ENCODE results near the gene ITFG1. TPM values are rescaled to one million over a fixed set of nuclear protein-coding genes. Genes with fewer than 3 reads are reported as not detected.
"Not testable (repeated sequence)": the region's sequence is repeated elsewhere in the genome, so short reads cannot be mapped to it uniquely, and the experiment has no call there.

ITFG1 gene
- total RNA-seq, 1 donor from 2014 or later, result 58.2 TPM

DNA sequence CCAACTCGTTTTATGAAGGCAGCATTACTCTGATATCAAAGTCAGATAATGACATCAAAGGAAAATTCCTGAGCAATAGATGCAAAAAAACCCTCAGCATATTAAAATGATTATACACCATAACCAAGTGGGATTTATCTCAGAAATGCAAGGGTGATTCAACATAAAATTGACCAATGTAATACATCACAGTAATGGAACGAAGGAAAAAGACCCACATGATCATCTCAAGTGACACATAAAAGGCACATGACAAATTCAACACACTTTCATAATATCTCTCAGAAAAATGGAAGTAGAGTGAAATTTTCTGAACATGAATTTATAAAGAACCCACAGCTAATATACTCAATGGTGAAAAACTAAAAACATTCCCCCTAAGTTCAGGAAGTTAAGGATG, 118.8 kb downstream of the ITFG1 start:
- intact Hi-C loops (cut with DNase I), result no loop called here
- no peaks in the 10 kb centered on the region for H3K27me3 ChIP-seq
- H3K27ac ChIP-seq, result no peak overlapping the region
- TF ChIP-seq CTCF (IDR thresholded peaks at IDR 0.05), result no peak
- H3K9me3 ChIP-seq, result no peaks in the 10 kb centered on the region
- H3K4me3 ChIP-seq, result no peak overlapping the region
- H3K36me3 ChIP-seq, result no peaks in the 10 kb centered on the region
- DNase-seq (no peak), ATAC-seq (no peak)
- no peaks in the 10 kb centered on the region for H3K4me1 ChIP-seq

DNA sequence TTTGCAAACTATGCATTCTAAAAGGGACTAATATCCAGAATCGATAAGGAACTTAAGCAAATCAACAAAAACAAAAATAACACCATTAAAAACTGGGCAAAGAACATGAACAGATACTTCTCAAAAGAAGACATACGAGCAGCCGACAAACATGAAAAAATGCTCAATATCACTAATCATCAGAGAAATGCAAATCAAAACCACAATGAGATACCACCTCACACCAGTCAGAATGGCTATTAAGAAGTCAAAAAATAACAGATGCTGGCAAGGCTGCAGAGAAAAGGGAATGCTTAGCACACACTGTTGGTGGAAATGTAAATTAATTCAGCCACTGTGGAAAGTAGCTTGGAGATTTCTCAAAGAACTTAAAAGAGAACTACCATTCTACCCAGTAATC, 130.3 kb downstream of the ITFG1 start:
- H3K36me3 ChIP-seq; intact Hi-C loops (cut with DNase I); H3K9me3 ChIP-seq; H3K27me3 ChIP-seq; H3K4me3 ChIP-seq; ATAC-seq; DNase-seq; H3K27ac ChIP-seq; H3K4me1 ChIP-seq: not testable (repeated sequence)

DNA sequence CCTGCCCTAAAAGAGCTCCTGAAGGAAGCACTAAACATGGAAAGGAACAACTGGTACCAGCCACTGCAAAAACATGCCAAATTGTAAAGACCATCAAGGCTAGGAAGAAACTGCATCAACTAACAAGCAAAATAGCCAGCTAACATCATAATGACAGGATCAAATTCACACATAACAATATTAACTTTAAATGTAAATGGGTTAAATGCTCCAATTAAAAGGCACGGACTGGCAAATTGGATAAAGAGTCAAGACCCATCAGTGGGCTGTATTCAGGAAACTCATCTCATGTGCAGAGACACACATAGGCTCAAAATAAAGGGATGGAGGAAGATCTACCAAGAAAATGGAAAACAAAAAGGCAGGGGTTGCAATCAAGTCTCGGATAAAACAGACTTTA, 136.6 kb downstream of the ITFG1 start:
- H3K27me3 ChIP-seq; H3K36me3 ChIP-seq; intact Hi-C loops (cut with DNase I); H3K4me3 ChIP-seq; ATAC-seq; H3K4me1 ChIP-seq; H3K27ac ChIP-seq; DNase-seq; H3K9me3 ChIP-seq: not testable (repeated sequence)

- no peak for TF ChIP-seq CTCF (IDR thresholded peaks at IDR 0.05)
- H3K4me1 ChIP-seq, result no peaks in the 10 kb centered on the region
- intact Hi-C loops (cut with DNase I), result no loop called here
- H3K4me3 ChIP-seq, result no peak overlapping the region
- no peak for DNase-seq
- H3K27ac ChIP-seq, result no peak overlapping the region
- H3K36me3 ChIP-seq, result no peaks in the 10 kb centered on the region
- H3K9me3 ChIP-seq, result no peaks in the 10 kb centered on the region
- H3K27me3 ChIP-seq, result no peaks in the 10 kb centered on the region
- ATAC-seq, result no peak
Measured at GRCh38 chr16:47323241-47323640, 137.6 kb downstream of the ITFG1 start.

DNA sequence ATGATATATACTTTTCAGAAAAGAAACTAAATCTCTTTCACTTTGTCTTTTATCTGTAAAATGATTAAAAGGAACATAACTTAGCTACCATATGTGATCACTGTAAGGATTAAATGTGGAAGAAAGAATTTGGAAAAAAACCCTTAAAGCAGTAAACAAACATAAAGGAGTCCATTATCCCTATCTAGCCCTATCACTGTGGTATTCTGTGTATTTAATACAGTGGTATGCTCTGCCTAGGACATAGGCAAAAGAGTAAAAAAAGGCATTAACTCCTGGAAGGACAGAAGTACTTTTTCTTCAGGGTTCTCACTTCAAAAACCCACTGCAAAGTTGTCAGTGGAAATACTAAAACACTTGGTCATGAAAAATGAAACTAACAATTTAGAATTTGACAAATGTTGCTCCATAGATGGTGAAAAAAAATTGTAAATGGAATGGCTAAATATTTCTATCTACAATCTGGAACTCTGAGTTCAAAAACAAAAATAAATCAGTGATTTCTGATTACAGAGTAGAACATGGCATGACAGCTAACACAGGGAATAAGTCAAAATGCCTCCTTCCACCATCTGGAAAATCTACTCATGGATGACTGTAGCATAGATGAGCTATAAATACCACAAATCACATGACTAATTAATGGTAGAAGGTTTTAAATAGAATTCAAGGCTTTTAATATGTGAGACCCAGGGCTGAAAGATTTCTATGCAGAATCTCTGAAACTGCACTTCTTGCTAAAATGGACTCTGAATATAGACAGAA, 140.1 kb downstream of the ITFG1 start:
- no peak overlapping the region for H3K4me3 ChIP-seq
- TF ChIP-seq CTCF (IDR thresholded peaks at IDR 0.05), result no peak
- H3K9me3 ChIP-seq, result no peaks in the 10 kb centered on the region
- H3K36me3 ChIP-seq, result no peaks in the 10 kb centered on the region
- H3K27me3 ChIP-seq, result no peaks in the 10 kb centered on the region
- intact Hi-C loops (cut with DNase I), result no loop called here
- H3K27ac ChIP-seq, result no peak overlapping the region
- no peaks in the 10 kb centered on the region for H3K4me1 ChIP-seq
- ATAC-seq (no peak), DNase-seq (no peak)

DNA sequence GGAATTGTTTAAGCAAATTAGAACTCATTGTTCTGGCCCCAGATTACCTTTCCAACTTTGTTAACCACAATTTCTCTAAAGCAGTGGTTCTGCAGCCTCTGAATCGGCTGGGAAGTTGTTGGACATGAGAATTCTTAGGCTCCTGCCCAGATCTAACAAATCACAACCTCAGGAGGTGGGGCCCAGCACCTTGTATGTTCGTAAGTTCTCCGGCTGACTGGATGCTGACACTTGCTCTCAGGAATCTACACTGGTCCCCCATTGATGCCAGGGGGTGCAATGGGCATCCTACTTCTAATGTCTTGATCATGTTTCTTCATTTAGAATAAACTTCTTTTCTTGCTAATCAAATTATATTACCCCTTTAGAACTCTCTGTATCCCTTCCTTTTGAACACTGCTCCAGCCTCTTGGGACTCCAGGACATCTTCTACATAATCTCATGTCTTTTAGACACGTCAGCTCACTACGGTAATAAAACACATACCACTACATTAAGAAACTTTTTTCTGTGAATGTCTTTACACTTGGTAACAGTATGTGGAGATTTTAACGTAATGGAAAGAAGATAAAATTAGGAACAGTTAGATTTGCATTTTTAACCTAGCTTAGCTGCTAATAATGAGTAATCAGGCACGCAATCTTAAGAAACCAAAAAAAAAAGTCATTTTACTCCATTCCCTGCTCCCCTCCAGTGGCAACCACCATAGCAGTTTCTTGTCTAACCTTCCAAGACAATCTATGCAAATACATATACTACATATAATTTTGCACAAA, 143.2 kb downstream of the ITFG1 start:
- intact Hi-C loops (cut with DNase I), result no loop called here
- no peaks in the 10 kb centered on the region for H3K36me3 ChIP-seq

More for the DNA sequence above, 143.2 kb downstream of the ITFG1 start:
- no peak for TF ChIP-seq CTCF (IDR thresholded peaks at IDR 0.05)
- H3K27me3 ChIP-seq, result no peaks in the 10 kb centered on the region
- no peaks in the 10 kb centered on the region for H3K4me1 ChIP-seq
- H3K4me3 ChIP-seq, result no peak overlapping the region
- H3K27ac ChIP-seq, result no peak overlapping the region
- no peaks in the 10 kb centered on the region for H3K9me3 ChIP-seq
- DNase-seq, result no peak
- no peak for ATAC-seq
